Right kidney (tissue), 1 donor: ENCODE results near the gene CHMP1A.

Experiments used
- DNase-seq: peaks from one replicate; pipeline ENCODE4 v3.0.0-alpha.2; 2016

CHMP1A gene

GRCh38 chr16:89623511-89624261 is 33.8 kb downstream of the CHMP1A start:
- peak; percentile 51 for DNase-seq

GRCh38 chr16:89621698-89622409 is 35.7 kb downstream of the CHMP1A start:
- DNase-seq = peak; percentile 41

DNA sequence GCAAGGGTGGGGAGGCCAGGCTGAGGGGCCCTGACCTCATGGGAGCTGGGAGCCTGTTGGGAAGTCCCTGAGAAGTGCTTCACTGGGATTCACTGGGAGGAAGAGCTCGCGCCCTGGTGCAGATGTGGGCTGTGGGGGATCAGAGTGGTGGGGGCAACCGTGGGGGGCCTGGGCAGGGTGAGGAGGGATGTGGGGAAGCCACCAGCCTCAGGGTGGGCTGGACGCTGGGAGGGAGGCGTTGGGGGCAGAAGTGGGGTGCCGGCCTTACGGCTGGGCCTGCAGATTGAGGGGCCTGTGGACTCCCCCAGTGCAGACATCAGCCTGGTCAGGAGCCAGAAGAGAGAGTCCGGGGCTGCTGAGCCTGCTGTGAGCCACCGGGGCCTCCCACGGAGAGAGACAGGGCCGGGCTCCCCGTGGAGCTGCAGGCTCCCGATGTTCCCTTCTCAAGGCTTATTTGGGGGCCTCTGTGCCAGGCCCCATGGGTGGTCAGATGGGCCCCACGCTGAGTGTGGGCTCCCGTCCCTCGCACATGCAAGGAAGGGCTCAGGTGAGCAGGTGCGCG is 36.3 kb downstream of the CHMP1A start:
- DNase-seq = peak; percentile 31

GRCh38 chr16:89620406-89620841 is 37.1 kb downstream of the CHMP1A start:
- DNase-seq = peak; percentile 28

DNA sequence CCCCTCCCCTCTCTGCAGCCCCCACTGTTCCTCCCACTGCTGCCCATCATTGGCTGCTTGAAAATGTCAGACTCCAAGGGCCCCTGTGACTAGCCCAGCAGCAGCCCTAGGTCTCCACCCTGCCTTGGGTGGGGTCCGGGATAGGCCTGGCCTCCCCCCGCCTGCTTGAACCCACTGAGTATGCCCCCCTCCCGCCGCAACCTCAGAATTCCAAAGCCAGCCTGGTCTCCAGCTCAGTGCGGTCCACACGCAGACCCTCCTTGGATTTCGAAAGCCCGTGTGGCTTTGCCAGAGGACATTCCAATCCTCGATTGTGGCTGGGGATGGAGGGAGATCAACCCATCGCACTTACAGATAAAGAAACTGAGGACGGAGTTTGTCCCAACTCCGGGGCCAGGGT is 37.7 kb downstream of the CHMP1A start:
- DNase-seq = peak; percentile 1

DNA sequence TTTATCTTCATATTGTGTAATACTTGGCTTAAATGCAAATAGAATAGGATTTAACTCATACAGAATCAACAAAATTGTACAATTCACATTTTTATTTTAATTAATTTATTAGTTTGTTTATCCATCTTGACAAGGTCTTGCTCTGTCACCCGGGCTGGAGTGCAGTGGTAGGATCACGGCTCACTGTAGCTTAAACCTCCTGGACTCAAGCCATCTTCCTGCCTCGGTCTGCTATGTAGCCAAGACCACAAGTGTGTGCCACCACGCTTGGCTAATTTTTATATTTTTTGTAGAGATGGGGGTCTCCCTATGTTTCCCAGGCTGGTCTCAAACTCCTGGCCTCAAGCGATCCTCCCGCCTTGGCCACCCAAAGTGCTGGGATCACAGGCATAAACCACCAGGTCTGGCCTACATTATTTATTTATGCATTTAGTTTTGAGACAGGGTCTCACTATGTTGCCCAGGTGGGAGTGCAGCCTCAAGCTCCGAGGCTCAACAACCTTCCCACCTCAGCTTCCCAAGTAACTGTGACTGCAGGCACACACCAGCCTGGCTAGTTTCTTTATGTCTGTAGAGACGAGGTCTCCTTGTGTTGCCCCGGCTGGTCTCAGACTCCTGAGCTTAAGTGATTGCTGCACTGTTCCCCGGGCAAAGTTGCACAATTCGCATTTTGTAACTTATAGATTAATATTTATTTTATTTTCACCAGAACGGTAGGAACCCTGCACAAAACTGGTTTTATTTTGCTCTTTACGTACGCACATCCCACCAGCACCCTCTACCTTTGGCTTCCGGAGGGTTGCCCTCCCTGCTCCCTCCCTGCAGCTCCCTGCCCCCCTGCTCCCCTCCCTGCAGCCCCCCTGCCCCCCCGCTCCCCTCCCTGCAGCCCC is 39.2 kb downstream of the CHMP1A start:
- peak; percentile 1 for DNase-seq

- DNase-seq = no peak
Measured at GRCh38 chr16:89617036-89617435, 40.5 kb downstream of the CHMP1A start.

GRCh38 chr16:89616623-89617022 is 40.9 kb downstream of the CHMP1A start:
- no peak for DNase-seq

DNA sequence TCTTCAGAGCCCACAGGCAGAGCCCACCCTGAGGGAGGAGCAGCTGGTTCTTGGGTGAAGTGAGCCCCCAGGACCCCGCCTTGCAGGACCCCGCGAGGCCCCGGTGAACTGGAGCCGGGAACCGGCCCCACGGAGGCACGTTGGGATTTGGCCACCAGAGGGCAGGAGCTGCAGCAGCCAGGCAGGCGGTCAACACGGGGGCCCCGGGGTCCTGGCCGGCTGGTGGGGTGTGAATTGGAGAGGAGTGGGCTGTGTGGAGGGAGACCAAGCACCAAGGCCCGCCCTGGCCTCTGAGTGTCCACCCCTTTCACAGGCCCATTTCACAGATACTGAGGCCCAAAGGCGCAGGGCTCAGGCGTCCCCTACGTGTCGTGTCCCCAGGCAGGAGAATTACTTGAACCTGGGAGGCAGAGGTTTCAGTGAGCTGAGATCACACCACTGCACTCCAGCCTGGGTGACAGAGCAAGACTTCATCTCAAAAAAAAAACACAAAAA is 41.9 kb downstream of the CHMP1A start:
- DNase-seq = peak; percentile 32

- no peak for DNase-seq
Measured at GRCh38 chr16:89615176-89615575, 42.3 kb downstream of the CHMP1A start.

DNA sequence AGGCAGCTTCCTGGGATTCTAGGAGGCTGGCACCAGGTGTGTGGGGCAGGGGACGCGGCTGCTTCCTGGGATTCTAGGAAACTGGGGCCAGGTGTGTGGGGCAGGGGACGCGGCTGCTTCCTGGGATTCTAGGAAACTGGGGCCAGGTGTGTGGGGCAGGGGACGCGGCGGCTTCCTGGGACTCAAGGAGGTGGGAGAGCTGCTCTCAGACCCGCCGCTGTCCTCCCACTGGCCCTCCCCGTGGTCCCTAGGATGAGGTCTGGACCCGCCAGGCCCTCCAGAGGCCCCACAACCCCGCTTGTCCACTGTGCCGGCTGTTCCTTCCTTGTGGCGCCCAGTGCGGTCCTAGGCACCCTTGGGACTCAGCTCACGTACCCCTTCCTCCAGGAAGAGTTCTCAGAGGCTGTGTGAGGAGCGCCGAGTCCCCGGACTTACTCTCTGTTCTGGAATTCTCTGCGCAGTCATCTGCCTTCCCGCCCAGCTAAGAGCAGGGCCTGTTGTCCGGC is 43.5 kb downstream of the CHMP1A start:
- DNase-seq = peak; percentile 5

DNA sequence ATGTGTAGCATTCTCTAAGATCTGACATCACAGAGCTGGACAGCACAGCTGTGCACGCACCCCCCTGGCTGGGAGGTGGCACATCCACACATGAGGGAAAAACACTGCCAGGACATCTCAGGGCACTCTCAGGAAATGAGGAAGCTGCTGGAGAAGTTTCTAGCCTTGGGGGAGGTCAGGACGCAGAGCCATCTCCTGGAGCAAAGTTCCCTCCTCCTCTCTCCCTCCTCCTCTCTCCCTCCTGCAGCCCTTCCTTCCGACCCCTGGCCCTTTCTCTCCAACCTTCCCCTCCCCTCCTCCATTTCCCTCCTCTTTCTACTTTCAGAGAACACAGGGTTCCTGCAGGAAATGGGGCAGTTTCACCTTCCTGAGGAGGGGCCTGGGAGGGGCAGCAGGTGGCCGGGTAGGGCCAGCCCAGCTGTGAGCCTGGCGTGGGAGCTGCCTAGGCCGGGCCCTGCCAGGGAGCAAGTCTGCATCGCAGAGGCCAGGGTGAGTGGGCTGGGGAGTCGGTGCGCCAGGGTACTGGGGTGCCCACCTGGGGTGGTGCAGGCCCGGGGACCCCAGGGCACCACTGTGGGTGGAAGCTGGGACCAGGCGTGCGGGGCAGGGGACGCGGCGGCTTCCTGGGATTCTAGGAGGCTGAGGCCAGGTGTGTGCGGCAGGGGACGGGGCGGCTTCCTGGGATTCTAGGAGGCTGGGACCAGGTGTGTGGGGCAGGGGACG is 44.1 kb downstream of the CHMP1A start, which contains the start of gene DPEP1:
DPEP1 (plus strand) TSS at position 412 of the 723 bp plus-strand sequence. CDS start 16,769 bp downstream, outside the sequence.
- DNase-seq = peak; percentile 68

DNA sequence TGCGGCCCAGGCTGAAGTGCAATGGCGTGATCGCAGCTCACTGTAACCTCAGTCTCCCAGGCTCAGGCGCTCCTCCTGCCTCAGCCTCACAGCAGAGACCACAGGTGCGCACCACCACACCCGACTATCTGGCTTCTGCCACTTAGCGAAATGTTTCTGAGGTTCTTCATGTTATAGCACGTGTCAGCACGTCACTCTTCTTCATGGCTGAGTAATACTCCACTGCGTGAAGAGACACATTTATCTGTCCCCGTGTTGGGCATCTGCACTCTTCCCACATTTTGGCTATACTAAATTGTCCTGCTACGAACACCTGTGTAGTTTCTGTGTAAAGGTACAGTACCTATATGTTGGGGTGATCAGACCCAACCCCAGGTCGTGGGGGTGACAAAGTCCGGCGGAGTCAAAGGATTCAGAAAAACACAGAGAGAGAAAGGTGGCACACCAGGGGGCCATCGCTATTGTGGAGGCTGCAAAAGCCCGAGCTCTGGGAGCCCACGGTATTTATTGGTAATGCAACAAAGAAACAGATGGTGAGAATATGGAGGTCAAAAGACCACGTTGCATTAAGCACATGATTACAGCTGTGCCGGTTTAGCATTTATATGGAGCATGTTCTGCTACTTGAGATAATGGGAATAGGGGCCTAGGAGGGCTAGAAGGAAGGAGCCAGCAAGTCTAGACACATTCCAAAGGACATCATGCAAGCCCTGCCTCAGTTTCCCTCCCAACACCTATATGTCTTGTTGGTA is 44.9 kb downstream of the CHMP1A start:
- DNase-seq = peak; percentile 1

DNA sequence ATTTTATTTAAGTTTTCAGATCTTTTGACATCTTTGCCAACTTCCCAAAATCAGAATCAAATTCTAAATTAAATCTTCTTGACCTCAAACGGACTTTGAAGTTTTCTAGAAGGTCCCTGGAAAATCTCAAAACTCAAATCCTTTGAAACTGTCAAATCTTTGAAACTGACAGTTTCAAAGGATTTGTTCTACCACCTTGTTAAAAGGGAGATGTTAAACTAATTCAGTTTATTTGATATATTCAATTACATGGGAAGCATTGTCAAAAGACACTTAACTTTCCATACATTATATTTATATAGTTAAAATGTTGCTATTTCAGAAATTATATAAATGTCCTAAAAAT is 47.4 kb downstream of the CHMP1A start:
- no peak for DNase-seq

GRCh38 chr16:89607937-89608740 is 49.4 kb downstream of the CHMP1A start:
- DNase-seq = peak; percentile 23

GRCh38 chr16:89607453-89607852 is 50.1 kb downstream of the CHMP1A start:
- no peak for DNase-seq

- DNase-seq = no peak
Measured at GRCh38 chr16:89606006-89606405, 51.5 kb downstream of the CHMP1A start.

DNA sequence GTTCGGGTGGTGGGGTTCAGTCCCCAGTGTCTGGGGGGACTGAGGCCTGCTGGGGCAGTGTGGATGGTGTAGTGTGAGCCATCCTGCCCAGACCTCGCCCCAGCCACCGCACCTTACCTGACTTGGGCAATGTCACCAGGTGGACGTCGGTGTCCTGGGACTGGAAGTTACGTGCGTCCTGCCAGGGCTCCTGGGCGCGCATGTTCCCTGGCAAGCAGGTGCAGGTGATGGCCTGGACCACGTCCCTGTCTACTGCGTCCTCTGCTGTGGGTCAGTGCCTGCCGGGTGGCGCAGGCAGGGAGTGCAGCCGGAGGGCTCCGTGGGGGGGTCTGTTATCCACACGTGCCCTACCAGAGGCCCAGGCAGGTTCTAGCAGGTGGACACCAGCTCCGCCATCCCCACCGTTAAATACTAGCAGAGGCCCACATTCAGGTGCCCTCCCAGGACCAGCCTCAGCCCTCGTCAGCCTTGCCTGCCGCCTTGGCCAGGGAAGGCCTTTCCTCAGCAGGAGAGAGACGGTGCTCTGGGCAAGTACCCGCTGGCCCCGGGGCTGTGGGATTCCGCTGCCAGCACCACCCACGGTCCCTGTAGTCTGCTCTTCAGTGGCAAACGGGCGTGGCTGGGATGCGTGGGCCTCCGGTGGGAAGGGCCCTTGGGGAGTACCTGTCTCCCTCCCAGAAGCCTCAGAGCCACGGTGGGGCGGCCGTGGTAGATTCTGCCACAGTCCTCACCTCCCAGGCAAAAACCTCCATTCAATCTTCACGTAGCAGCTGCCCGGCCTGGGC is 52.1 kb downstream of the CHMP1A start:
- DNase-seq = no peak

- DNase-seq = no peak
Measured at GRCh38 chr16:89604764-89605163, 52.7 kb downstream of the CHMP1A start.
